SK-N-SH treated with all-trans-retinoic acid at 6 μM for 48 hours (cell line): ENCODE data around the gene ODAD3.

Experiments used
- ISL1 ChIP-seq: fragments of 250-450 bp; sonication (Bioruptor Pico); IDR thresholded peaks from 2 replicates; pipeline ENCODE4 v2.1.2; 2022; ENCODE audit warnings: mild to moderate bottlenecking, moderate library complexity
- PATZ1 ChIP-seq: fragments of 250-450 bp; sonication (Bioruptor Pico); IDR thresholded peaks from 2 replicates; pipeline ENCODE4 v1.8.0; 2020; ENCODE audit warnings: mild to moderate bottlenecking, moderate library complexity, borderline replicate concordance
- RARB ChIP-seq: fragments of 250-450 bp; sonication (Bioruptor Pico); IDR thresholded peaks from 2 replicates; pipeline ENCODE4 v1.8.0; 2021; ENCODE audit warnings: mild to moderate bottlenecking, moderate library complexity
- ZC3H10 ChIP-seq: fragments of 250-450 bp; sonication (Bioruptor Pico); IDR thresholded peaks from 2 replicates; pipeline ENCODE4 v1.5.1; 2021; ENCODE audit warnings: mild to moderate bottlenecking, moderate library complexity
- ZFP3 ChIP-seq: fragments of 250-450 bp; sonication (Bioruptor Pico); IDR thresholded peaks from 2 replicates; pipeline ENCODE4 v1.5.0; 2020; ENCODE audit warnings: mild to moderate bottlenecking, moderate library complexity
- ZFP30 ChIP-seq: fragments of 450-650 bp; formaldehyde crosslinking; IDR thresholded peaks from 2 replicates; pipeline ENCODE4 v1.5.0; 2022; ENCODE audit warnings: mild to moderate bottlenecking, moderate library complexity
- ZNF565 ChIP-seq: fragments of 450-650 bp; formaldehyde crosslinking; conservative IDR thresholded peaks from 2 replicates; pipeline ENCODE4 v1.5.0; 2020; ENCODE audit warnings: low read depth, mild to moderate bottlenecking, moderate library complexity
- ZNF70 ChIP-seq: fragments of 450-650 bp; formaldehyde crosslinking; IDR thresholded peaks from 2 replicates; pipeline ENCODE4 v1.5.0; 2020; ENCODE audit warnings: mild to moderate bottlenecking, moderate library complexity
- ZNF8 ChIP-seq: fragments of 450-650 bp; formaldehyde crosslinking; IDR thresholded peaks from 2 replicates; pipeline ENCODE4 v1.5.0; 2020; ENCODE audit warnings: mild to moderate bottlenecking, moderate library complexity
- TF ChIP-seq, protein P1 (sequence below): fragments of 250-450 bp; sonication (Bioruptor Pico); IDR thresholded peaks from 2 replicates; pipeline ENCODE4 v1.8.0; 2021; ENCODE audit warnings: low read depth, mild to moderate bottlenecking, moderate library complexity, borderline replicate concordance
- TF ChIP-seq, protein P2 (sequence below): fragments of 250-450 bp; sonication (Bioruptor Pico); IDR thresholded peaks from 2 replicates; pipeline ENCODE4 v1.5.1; 2020; ENCODE audit warnings: low read depth, mild to moderate bottlenecking, moderate library complexity
- TF ChIP-seq, protein P3 (sequence below): fragments of 250-450 bp; sonication (Bioruptor Pico); IDR thresholded peaks from 2 replicates; pipeline ENCODE4 v1.5.1; 2021; ENCODE audit warnings: mild to moderate bottlenecking, moderate library complexity

DNA sequence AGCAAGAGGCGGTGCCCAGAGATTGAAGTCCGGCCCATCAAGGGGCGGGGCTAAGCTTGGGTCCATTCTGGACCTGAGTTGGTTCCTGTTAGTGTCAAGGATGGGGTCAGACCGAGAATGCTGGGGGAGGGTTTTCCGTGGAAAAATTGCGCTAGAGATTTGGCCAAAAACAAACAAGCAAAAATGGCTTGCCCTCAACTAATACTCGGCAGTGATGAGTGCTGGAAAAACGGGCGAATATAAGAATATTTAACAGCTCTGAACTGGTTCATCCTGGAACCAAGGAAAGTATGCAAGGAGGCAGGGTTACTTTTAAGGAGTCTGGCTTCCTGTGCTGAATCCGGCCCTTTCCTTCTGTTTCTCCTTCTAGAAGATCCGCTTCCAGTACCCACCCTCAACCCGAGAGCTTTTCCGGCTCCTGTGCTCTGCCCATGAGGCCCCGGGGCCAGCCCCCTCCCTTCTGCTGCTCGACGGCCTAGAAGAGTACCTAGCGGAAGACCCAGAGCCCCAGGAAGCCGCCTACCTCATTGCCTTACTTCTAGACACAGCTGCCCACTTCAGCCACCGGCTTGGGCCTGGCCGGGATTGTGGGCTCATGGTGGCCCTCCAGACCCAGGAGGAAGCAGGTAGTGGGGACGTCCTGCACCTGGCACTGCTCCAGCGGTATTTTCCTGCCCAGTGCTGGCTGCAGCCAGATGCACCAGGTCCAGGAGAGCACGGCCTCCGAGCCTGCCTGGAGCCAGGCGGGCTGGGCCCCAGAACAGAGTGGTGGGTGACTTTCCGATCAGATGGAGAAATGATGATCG is 59.6 kb downstream of the ODAD3 start:
- TF ChIP-seq ZNF565 (no peak), ZNF70 (no peak), ZC3H10 (CRISPR knock-in tag) (no peak), PATZ1 (no peak), ISL1 (CRISPR knock-in tag) (no peak), RARB (CRISPR knock-in tag) (no peak), ZFP30 (CRISPR knock-in tag) (no peak), ZFP3 (CRISPR knock-in tag) (no peak), ZNF8 (CRISPR knock-in tag) (no peak)
- TF ChIP-seq, protein P1, sequence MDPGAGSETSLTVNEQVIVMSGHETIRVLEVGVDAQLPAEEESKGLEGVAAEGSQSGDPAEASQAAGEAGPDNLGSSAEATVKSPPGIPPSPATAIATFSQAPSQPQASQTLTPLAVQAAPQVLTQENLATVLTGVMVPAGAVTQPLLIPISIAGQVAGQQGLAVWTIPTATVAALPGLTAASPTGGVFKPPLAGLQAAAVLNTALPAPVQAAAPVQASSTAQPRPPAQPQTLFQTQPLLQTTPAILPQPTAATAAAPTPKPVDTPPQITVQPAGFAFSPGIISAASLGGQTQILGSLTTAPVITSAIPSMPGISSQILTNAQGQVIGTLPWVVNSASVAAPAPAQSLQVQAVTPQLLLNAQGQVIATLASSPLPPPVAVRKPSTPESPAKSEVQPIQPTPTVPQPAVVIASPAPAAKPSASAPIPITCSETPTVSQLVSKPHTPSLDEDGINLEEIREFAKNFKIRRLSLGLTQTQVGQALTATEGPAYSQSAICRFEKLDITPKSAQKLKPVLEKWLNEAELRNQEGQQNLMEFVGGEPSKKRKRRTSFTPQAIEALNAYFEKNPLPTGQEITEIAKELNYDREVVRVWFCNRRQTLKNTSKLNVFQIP (CRISPR knock-in tag): no peak
- TF ChIP-seq, protein P2, sequence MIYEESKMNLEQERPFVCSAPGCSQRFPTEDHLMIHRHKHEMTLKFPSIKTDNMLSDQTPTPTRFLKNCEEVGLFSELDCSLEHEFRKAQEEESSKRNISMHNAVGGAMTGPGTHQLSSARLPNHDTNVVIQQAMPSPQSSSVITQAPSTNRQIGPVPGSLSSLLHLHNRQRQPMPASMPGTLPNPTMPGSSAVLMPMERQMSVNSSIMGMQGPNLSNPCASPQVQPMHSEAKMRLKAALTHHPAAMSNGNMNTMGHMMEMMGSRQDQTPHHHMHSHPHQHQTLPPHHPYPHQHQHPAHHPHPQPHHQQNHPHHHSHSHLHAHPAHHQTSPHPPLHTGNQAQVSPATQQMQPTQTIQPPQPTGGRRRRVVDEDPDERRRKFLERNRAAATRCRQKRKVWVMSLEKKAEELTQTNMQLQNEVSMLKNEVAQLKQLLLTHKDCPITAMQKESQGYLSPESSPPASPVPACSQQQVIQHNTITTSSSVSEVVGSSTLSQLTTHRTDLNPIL (CRISPR knock-in tag): no peak
- TF ChIP-seq, protein P3, sequence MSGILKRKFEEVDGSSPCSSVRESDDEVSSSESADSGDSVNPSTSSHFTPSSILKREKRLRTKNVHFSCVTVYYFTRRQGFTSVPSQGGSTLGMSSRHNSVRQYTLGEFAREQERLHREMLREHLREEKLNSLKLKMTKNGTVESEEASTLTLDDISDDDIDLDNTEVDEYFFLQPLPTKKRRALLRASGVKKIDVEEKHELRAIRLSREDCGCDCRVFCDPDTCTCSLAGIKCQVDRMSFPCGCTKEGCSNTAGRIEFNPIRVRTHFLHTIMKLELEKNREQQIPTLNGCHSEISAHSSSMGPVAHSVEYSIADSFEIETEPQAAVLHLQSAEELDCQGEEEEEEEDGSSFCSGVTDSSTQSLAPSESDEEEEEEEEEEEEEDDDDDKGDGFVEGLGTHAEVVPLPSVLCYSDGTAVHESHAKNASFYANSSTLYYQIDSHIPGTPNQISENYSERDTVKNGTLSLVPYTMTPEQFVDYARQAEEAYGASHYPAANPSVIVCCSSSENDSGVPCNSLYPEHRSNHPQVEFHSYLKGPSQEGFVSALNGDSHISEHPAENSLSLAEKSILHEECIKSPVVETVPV (CRISPR knock-in tag): no peak
